HG03175 (cell line): ENCODE results near the gene PLCD1.

Source experiments
- ATAC-seq: cut with Tn5 transposase; IDR thresholded peaks from one replicate; pipeline ENCODE4 v1.9.1; 2021; ENCODE audit warnings: mild to moderate bottlenecking, moderate library complexity; ENCODE audit not compliant: unreplicated experiment

Gene PLCD1

GRCh38 chr3:38017445-38018295 lies 11.8 kb downstream of the PLCD1 start:
- ATAC-seq, result no peak

GRCh38 chr3:38016847-38017444 lies 12.5 kb downstream of the PLCD1 start:
- no peak for ATAC-seq

- ATAC-seq, result no peak
Observed at GRCh38 chr3:38016410-38016809, 13.0 kb downstream of the PLCD1 start.

GRCh38 chr3:38015984-38016383 lies 13.5 kb downstream of the PLCD1 start:
- no peak for ATAC-seq

- no peak for ATAC-seq
Observed at GRCh38 chr3:38015485-38015884, 14.0 kb downstream of the PLCD1 start.

- ATAC-seq, result no peak
Observed at GRCh38 chr3:38011111-38011510, 18.3 kb downstream of the PLCD1 start.

GRCh38 chr3:38009807-38010591 lies 19.4 kb downstream of the PLCD1 start:
- ATAC-seq, result no peak

- no peak for ATAC-seq
Observed at GRCh38 chr3:38008971-38009580, 20.4 kb downstream of the PLCD1 start.

- no peak for ATAC-seq
Observed at GRCh38 chr3:38008191-38008701, 21.2 kb downstream of the PLCD1 start.

GRCh38 chr3:38007754-38008090 lies 21.7 kb downstream of the PLCD1 start:
- no peak for ATAC-seq

- ATAC-seq, result no peak
Observed at GRCh38 chr3:38006445-38006995, 22.9 kb downstream of the PLCD1 start.

- ATAC-seq, result no peak
Observed at GRCh38 chr3:38006031-38006430, 23.4 kb downstream of the PLCD1 start.

GRCh38 chr3:38005076-38006020 lies 24.1 kb downstream of the PLCD1 start:
- ATAC-seq, result no peak

GRCh38 chr3:38004415-38005075 lies 24.9 kb downstream of the PLCD1 start:
- ATAC-seq, result peak; percentile 59

- no peak for ATAC-seq
Observed at GRCh38 chr3:38003817-38004414, 25.5 kb downstream of the PLCD1 start.

GRCh38 chr3:38003371-38003816 lies 26.0 kb downstream of the PLCD1 start:
- ATAC-seq, result no peak

GRCh38 chr3:38002940-38003339 lies 26.5 kb downstream of the PLCD1 start:
- ATAC-seq, result no peak

- ATAC-seq, result no peak
Observed at GRCh38 chr3:38002291-38002876, 27.1 kb downstream of the PLCD1 start.
